ENCODE measurements around the gene GREB1. TPM values are rescaled to one million over a fixed set of nuclear protein-coding genes. Genes with fewer than 3 reads are reported as not detected.

Gene GREB1
- total and polyA plus RNA-seq, 2 of the 13 experiments (the other 11 are each of a cell fraction or from before 2014, with no cell fraction given) = 31.3 to 61.2 TPM

- TF ChIP-seq, protein P1, sequence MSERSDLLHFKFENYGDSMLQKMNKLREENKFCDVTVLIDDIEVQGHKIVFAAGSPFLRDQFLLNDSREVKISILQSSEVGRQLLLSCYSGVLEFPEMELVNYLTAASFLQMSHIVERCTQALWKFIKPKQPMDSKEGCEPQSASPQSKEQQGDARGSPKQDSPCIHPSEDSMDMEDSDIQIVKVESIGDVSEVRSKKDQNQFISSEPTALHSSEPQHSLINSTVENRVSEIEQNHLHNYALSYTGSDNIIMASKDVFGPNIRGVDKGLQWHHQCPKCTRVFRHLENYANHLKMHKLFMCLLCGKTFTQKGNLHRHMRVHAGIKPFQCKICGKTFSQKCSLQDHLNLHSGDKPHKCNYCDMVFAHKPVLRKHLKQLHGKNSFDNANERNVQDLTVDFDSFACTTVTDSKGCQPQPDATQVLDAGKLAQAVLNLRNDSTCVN (CRISPR knock-in tag; IDR thresholded peaks at IDR 0.05; ENCODE audit: borderline replicate concordance) = no peak; the same call in 1 of the 2 replicates
- TF ChIP-seq ZNF766 (CRISPR knock-in tag; IDR thresholded peaks at IDR 0.05; ENCODE audit: borderline replicate concordance) (no peak), ZNF292 (CRISPR knock-in tag; IDR thresholded peaks at IDR 0.05; ENCODE audit: borderline replicate concordance, low read depth) (0 out of 2 replicates have a peak, but pooled peaks have one; percentile 48), ZGPAT (CRISPR knock-in tag; IDR thresholded peaks at IDR 0.05) (peak; percentile 61), CTCF (CRISPR knock-in tag; IDR thresholded peaks at IDR 0.05) (peak; percentile 92), FLYWCH1 (CRISPR knock-in tag; IDR thresholded peaks at IDR 0.05) (0 out of 2 replicates have a peak, but pooled peaks have one; percentile 43), ZNF543 (CRISPR knock-in tag; IDR thresholded peaks at IDR 0.05) (no peak), NR2F6 (IDR thresholded peaks at IDR 0.05) (no peak; the same call in 1 of the 2 replicates), NR2F6 (CRISPR knock-in tag; IDR thresholded peaks at IDR 0.05) (peak; percentile 10; the same call in 1 of the 2 replicates), ZNF160 (CRISPR knock-in tag; IDR thresholded peaks at IDR 0.05) (no peak), SAP130 (CRISPR knock-in tag; IDR thresholded peaks at IDR 0.05; ENCODE audit: low read depth) (peak; percentile 60), STAG1 (CRISPR knock-in tag; IDR thresholded peaks at IDR 0.05) (peak; percentile 91), ZFP82 (CRISPR knock-in tag; IDR thresholded peaks at IDR 0.05; ENCODE audit: borderline replicate concordance) (0 out of 2 replicates have a peak, but pooled peaks have one; percentile 61), ZNF878 (CRISPR knock-in tag; IDR thresholded peaks at IDR 0.05) (0 out of 2 replicates have a peak, but pooled peaks have one; percentile 45), MAZ (IDR thresholded peaks at IDR 0.05; ENCODE audit: borderline replicate concordance, low read depth, low read length) (0 out of 2 replicates have a peak, but pooled peaks have one; percentile 10), MAZ (CRISPR knock-in tag; IDR thresholded peaks at IDR 0.05; ENCODE audit: low read depth) (no peak; the same call in 1 of the 2 replicates)
- TF ChIP-seq, protein P2, sequence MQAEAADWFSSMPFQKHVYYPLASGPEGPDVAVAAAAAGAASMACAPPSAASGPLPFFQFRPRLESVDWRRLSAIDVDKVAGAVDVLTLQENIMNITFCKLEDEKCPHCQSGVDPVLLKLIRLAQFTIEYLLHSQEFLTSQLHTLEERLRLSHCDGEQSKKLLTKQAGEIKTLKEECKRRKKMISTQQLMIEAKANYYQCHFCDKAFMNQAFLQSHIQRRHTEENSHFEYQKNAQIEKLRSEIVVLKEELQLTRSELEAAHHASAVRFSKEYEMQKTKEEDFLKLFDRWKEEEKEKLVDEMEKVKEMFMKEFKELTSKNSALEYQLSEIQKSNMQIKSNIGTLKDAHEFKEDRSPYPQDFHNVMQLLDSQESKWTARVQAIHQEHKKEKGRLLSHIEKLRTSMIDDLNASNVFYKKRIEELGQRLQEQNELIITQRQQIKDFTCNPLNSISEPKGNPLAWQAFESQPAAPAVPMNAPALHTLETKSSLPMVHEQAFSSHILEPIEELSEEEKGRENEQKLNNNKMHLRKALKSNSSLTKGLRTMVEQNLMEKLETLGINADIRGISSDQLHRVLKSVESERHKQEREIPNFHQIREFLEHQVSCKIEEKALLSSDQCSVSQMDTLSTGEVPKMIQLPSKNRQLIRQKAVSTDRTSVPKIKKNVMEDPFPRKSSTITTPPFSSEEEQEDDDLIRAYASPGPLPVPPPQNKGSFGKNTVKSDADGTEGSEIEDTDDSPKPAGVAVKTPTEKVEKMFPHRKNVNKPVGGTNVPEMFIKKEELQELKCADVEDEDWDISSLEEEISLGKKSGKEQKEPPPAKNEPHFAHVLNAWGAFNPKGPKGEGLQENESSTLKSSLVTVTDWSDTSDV (CRISPR knock-in tag; IDR thresholded peaks at IDR 0.05) = no peak
- TF ChIP-seq, protein P3, sequence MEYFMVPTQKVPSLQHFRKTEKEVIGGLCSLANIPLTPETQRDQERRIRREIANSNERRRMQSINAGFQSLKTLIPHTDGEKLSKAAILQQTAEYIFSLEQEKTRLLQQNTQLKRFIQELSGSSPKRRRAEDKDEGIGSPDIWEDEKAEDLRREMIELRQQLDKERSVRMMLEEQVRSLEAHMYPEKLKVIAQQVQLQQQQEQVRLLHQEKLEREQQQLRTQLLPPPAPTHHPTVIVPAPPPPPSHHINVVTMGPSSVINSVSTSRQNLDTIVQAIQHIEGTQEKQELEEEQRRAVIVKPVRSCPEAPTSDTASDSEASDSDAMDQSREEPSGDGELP (IDR thresholded peaks at IDR 0.05; ENCODE audit: borderline replicate concordance, low read depth) = peak; percentile 41; the same call in 1 of the 2 replicates
- TF ChIP-seq, protein P4, sequence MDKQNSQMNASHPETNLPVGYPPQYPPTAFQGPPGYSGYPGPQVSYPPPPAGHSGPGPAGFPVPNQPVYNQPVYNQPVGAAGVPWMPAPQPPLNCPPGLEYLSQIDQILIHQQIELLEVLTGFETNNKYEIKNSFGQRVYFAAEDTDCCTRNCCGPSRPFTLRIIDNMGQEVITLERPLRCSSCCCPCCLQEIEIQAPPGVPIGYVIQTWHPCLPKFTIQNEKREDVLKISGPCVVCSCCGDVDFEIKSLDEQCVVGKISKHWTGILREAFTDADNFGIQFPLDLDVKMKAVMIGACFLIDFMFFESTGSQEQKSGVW (CRISPR knock-in tag; IDR thresholded peaks at IDR 0.05; ENCODE audit: borderline replicate concordance) = no peak
Measured at GRCh38 chr2:11582862-11583752, 49.3 kb downstream of the GREB1 start (continued).

All from HepG2 (cell line).